Lower leg skin (tissue), 4 donors: ENCODE measurements around the gene SLC13A2. TPM values are rescaled to one million over a fixed set of nuclear protein-coding genes. Genes with fewer than 3 reads are reported as not detected.
"Not testable (repeated sequence)": the region's sequence is repeated elsewhere in the genome, so short reads cannot be mapped to it uniquely, and the experiment has no call there.

Source experiments
- DNase-seq, 2 donors: peaks; one replicate each; pipeline ENCODE4 v3.0.0-alpha.2; 2019; ENCODE audit warnings: low spot score in 2 of 2
- H3K4me3 ChIP-seq: fragments of 200-600 bp; sonication (generic); 2 replicates; pipeline ENCODE4 v1.5.1; 2017; ENCODE audit warnings: mild to moderate bottlenecking, low read depth; ENCODE audit not compliant: poor library complexity, severe bottlenecking
- CTCF ChIP-seq, 3 donors: fragments of 450-650 bp; IDR thresholded peaks; one replicate each; pipeline ENCODE4 v1.5.1; 2016; ENCODE audit warnings: antibody characterized with exemption in 3 of 3, mild to moderate bottlenecking in 3 of 3, moderate library complexity in 2 of 3
- POLR2A ChIP-seq, 2 donors: fragments of 450-650 bp; IDR thresholded peaks; one replicate each; pipeline ENCODE4 v1.6.1; 2016 to 2017; ENCODE audit warnings: antibody characterized with exemption in 2 of 2, mild to moderate bottlenecking in 1 of 2, moderate library complexity in 1 of 2
- WGBS, 2 donors: methylation state at CpG; one replicate each; pipeline ENCODE4 v1.1.5; 2018; 5-methylcytosine and 5-hydroxymethylcytosine counted together
- intact Hi-C: fragments of 100-400 bp; cut with DNase I; formaldehyde crosslinking; loops from one replicate; pipeline ENCODE4 v1.15.0; 2023; ENCODE audit warnings: low total_unique reads
- total RNA-seq, 4 donors: library from RNA; depleted of rRNA; stranded (reverse); fragments of >200 nt; gene quantifications; one replicate each; pipeline ENCODE4 v1.1.0, GENCODE V29; 2016

Gene SLC13A2
- total RNA-seq, result 10 to 100 TPM in 2 of 4 donors, 1 to 10 TPM in 2; 1.2 to 13.2 (median 9.8) TPM

- intact Hi-C loops, result no loop called here
- DNase-seq, result no peak
- no peak within 1 kb of the TSS for H3K4me3 ChIP-seq
- TF ChIP-seq POLR2A (IDR thresholded peaks at IDR 0.05) (no peak), CTCF (IDR thresholded peaks at IDR 0.05) (no peak)
- 71 to 88% methylated on average over 5 of the region's 5 CpGs for WGBS, 2 donors
Measured at GRCh38 chr17:28473542-28473941, at the start of gene SLC13A2. Gene SLC13A2 (plus strand): TSS chr17:28473644. CDS start chr17:28473713, 69 bp downstream.

- 81 to 83% methylated on average over 13 of the region's 13 CpGs for WGBS, 2 donors
- no peak for DNase-seq
- H3K4me3 ChIP-seq, result no peak overlapping the region
- TF ChIP-seq CTCF (IDR thresholded peaks at IDR 0.05), result no peak
- TF ChIP-seq POLR2A (IDR thresholded peaks at IDR 0.05), result no peak
- intact Hi-C loops, result no loop called here
Measured at GRCh38 chr17:28425206-28425605, 48.2 kb upstream of the SLC13A2 start.

GRCh38 chr17:28426081-28426519 lies 47.3 kb upstream of the SLC13A2 start:
- H3K4me3 ChIP-seq, result no peak overlapping the region
- intact Hi-C loops, result no loop called here
- TF ChIP-seq POLR2A (IDR thresholded peaks at IDR 0.05) (no peak), CTCF (IDR thresholded peaks at IDR 0.05) (no peak)
- 81 to 87% methylated on average over 9 of the region's 9 CpGs for WGBS, 2 donors
- no peak for DNase-seq

- no peak for DNase-seq
- WGBS, 2 donors, result 64 to 71% methylated on average over 5 of the region's 5 CpGs
- TF ChIP-seq POLR2A (IDR thresholded peaks at IDR 0.05) (no peak), CTCF (IDR thresholded peaks at IDR 0.05) (no peak)
- H3K4me3 ChIP-seq, result no peak overlapping the region
- intact Hi-C loops, result no loop called here
Measured at GRCh38 chr17:28427371-28427770, 46.1 kb upstream of the SLC13A2 start.

GRCh38 chr17:28427982-28428381 lies 45.5 kb upstream of the SLC13A2 start:
- intact Hi-C loops, DNase-seq, H3K4me3 ChIP-seq: not testable (repeated sequence)
- WGBS, 2 donors, result 88 to 90% methylated on average over 4 of the region's 4 CpGs

- intact Hi-C loops, result no loop called here
- TF ChIP-seq CTCF (IDR thresholded peaks at IDR 0.05), result no peak
- TF ChIP-seq POLR2A (IDR thresholded peaks at IDR 0.05), result no peak
Measured at GRCh38 chr17:28433721-28434120, 39.7 kb upstream of the SLC13A2 start.

GRCh38 chr17:28434326-28434725 lies 39.1 kb upstream of the SLC13A2 start:
- WGBS, 2 donors, result 81 to 87% methylated on average over 8 of the region's 8 CpGs
- intact Hi-C loops, DNase-seq, H3K4me3 ChIP-seq: not testable (repeated sequence)

More at GRCh38 chr17:28433721-28434120, 39.7 kb upstream of the SLC13A2 start:
- WGBS, 2 donors, result 54 to 65% methylated on average over 1 of the region's 1 CpG
- no peak overlapping the region for H3K4me3 ChIP-seq
- DNase-seq, result no peak
